ENCODE data around the gene ACER3. TPM values are rescaled to one million over a fixed set of nuclear protein-coding genes. Genes with fewer than 3 reads are reported as not detected.

ACER3 gene
- total RNA-seq, 1 donor from 2014 or later: 17.3 TPM

DNA sequence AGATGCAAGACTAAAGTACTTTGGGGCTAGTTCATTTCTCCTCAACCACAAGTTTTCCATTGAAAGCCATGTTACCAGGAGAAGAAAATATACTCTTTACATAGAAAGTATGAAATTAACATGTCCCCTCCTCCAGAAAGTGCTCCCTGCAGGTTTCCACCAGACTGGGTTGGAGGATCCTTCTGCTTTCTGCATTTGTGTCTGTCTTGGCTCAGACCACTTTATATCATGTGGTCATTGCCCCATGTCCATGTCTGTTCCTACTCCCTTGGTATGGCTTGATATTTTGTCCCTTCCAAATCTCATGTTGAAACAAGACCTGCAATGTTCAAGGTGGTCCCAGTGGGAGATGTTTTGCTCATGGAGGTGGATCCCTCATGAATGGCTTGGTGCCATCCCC, 28.4 kb upstream of the ACER3 start:
- H3K4me3 ChIP-seq (ENCODE audit: insufficient read depth, low read depth, low read length): no peak overlapping the region
- no peak for FAIRE-seq
- H3K4me3 Mint-ChIP-seq (ENCODE audit: unreplicated experiment): no peak overlapping the region

DNA sequence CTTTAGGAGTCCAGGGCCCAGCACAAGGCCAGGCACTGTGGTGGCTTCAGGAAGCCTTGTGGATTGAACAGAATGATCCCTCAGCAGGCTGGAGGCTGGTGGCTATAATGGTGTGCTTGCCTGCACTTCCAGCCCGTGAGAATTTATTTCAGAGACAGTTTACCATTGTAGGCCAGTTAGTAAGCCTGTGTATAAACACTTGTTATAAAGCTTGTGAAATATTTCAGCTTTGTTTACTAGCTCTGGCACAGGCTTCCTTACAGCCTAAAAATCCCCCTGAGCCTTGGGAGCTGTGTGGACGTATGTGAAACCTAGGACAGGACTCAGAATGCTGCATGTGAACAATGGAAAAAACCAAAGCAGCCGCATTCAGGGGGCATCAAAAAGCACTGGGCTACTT, 26.6 kb upstream of the ACER3 start:
- Histone ChIP-seq H3K27me3 (ENCODE audit: insufficient read depth, low read length) (peaks cover 11% of the 10 kb centered on the region), H3K9ac (ENCODE audit: low read length) (no peak overlapping the region), H3K4me3 (ENCODE audit: insufficient read depth, low read depth, low read length) (no peak overlapping the region), H3K4me2 (ENCODE audit: low read length) (no peak overlapping the region), H3K79me2 (ENCODE audit: insufficient read depth, low read length) (no peaks in the 10 kb centered on the region), H3K36me3 (ENCODE audit: insufficient read depth, low read length) (no peaks in the 10 kb centered on the region), H3K4me1 (ENCODE audit: insufficient read depth, low read length) (no peaks in the 10 kb centered on the region), H3K9me3 (ENCODE audit: insufficient read depth, low read depth, low read length) (no peaks in the 10 kb centered on the region), H2AFZ (ENCODE audit: low read depth, low read length) (no peak overlapping the region), H4K20me1 (ENCODE audit: insufficient read depth, low read length) (no peaks in the 10 kb centered on the region), H3K27ac (ENCODE audit: low read depth, low read length) (no peak overlapping the region)
- no peaks in the 10 kb centered on the region for H3K4me1 Mint-ChIP-seq (ENCODE audit: low read depth, unreplicated experiment)
- H3K9me3 Mint-ChIP-seq (ENCODE audit: unreplicated experiment): peaks cover under 1% of the 10 kb centered on the region
- H3K36me3 Mint-ChIP-seq (ENCODE audit: low read depth, unreplicated experiment): no peaks in the 10 kb centered on the region
- TF ChIP-seq, protein P1, sequence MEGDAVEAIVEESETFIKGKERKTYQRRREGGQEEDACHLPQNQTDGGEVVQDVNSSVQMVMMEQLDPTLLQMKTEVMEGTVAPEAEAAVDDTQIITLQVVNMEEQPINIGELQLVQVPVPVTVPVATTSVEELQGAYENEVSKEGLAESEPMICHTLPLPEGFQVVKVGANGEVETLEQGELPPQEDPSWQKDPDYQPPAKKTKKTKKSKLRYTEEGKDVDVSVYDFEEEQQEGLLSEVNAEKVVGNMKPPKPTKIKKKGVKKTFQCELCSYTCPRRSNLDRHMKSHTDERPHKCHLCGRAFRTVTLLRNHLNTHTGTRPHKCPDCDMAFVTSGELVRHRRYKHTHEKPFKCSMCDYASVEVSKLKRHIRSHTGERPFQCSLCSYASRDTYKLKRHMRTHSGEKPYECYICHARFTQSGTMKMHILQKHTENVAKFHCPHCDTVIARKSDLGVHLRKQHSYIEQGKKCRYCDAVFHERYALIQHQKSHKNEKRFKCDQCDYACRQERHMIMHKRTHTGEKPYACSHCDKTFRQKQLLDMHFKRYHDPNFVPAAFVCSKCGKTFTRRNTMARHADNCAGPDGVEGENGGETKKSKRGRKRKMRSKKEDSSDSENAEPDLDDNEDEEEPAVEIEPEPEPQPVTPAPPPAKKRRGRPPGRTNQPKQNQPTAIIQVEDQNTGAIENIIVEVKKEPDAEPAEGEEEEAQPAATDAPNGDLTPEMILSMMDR (IDR thresholded peaks at IDR 0.05; ENCODE audit: insufficient read depth, low read depth, low read length): no peak
- no peak for TF ChIP-seq EZH2 (IDR thresholded peaks at IDR 0.05; ENCODE audit: insufficient read depth, low read length)
- peaks cover 23% of the 10 kb centered on the region for H3K27me3 Mint-ChIP-seq (ENCODE audit: low read depth, unreplicated experiment)
- DNase-seq (ENCODE audit: low read depth) (no peak), FAIRE-seq (no peak)
- no peak overlapping the region for H3K4me3 Mint-ChIP-seq (ENCODE audit: unreplicated experiment)
- no peak overlapping the region for H3K27ac Mint-ChIP-seq (ENCODE audit: unreplicated experiment)

More for the DNA sequence above, 28.4 kb upstream of the ACER3 start:
- no peak overlapping the region for H3K9ac ChIP-seq (ENCODE audit: low read length)
- Mint-ChIP-seq H3K27ac (ENCODE audit: unreplicated experiment) (no peak overlapping the region), H3K36me3 (ENCODE audit: low read depth, unreplicated experiment) (no peaks in the 10 kb centered on the region), H3K27me3 (ENCODE audit: low read depth, unreplicated experiment) (peaks cover 18% of the 10 kb centered on the region), H3K4me1 (ENCODE audit: low read depth, unreplicated experiment) (no peaks in the 10 kb centered on the region), H3K9me3 (ENCODE audit: unreplicated experiment) (peaks cover 3% of the 10 kb centered on the region)
- H3K4me1 ChIP-seq (ENCODE audit: insufficient read depth, low read length): no peaks in the 10 kb centered on the region
- TF ChIP-seq EZH2 (IDR thresholded peaks at IDR 0.05; ENCODE audit: insufficient read depth, low read length): no peak
- TF ChIP-seq, protein P1 (IDR thresholded peaks at IDR 0.05; ENCODE audit: insufficient read depth, low read depth, low read length): no peak
- no peak overlapping the region for H3K27ac ChIP-seq (ENCODE audit: low read depth, low read length)
- no peak for DNase-seq (ENCODE audit: low read depth)
- H3K36me3 ChIP-seq (ENCODE audit: insufficient read depth, low read length): no peaks in the 10 kb centered on the region
- no peaks in the 10 kb centered on the region for H4K20me1 ChIP-seq (ENCODE audit: insufficient read depth, low read length)
- H3K79me2 ChIP-seq (ENCODE audit: insufficient read depth, low read length): no peaks in the 10 kb centered on the region
- H3K4me2 ChIP-seq (ENCODE audit: low read length): no peak overlapping the region
- no peak overlapping the region for H2AFZ ChIP-seq (ENCODE audit: low read depth, low read length)
- no peaks in the 10 kb centered on the region for H3K9me3 ChIP-seq (ENCODE audit: insufficient read depth, low read depth, low read length)
- no peaks in the 10 kb centered on the region for H3K27me3 ChIP-seq (ENCODE audit: insufficient read depth, low read length)

DNA sequence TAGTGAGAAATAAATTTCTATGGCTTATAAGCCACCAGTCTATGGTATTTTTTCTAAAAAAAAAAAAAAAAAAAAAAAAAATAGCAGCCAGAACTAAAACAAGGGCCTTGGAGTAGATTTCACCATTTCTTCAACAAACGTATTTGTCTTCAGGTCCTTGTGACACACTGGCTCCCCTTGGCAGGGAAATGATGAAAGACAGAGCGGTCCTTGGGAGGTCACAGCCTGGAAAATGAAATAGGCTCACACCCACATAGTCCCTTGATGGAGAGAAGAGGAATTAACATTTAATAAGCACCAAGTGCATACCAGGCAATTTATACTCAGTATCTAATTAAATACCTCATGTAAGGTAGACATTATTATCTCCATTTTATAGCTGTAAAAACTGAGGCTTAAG, 25.7 kb upstream of the ACER3 start:
- H3K9ac ChIP-seq (ENCODE audit: low read length): no peak overlapping the region
- no peaks in the 10 kb centered on the region for H3K4me1 ChIP-seq (ENCODE audit: insufficient read depth, low read length)
- H4K20me1 ChIP-seq (ENCODE audit: insufficient read depth, low read length): no peaks in the 10 kb centered on the region
- H3K4me3 ChIP-seq (ENCODE audit: insufficient read depth, low read depth, low read length): no peak overlapping the region
- H3K4me2 ChIP-seq (ENCODE audit: low read length): no peak overlapping the region
- H2AFZ ChIP-seq (ENCODE audit: low read depth, low read length): no peak overlapping the region
- H3K36me3 ChIP-seq (ENCODE audit: insufficient read depth, low read length): no peaks in the 10 kb centered on the region
- no peaks in the 10 kb centered on the region for H3K79me2 ChIP-seq (ENCODE audit: insufficient read depth, low read length)
- no peak overlapping the region for H3K4me3 Mint-ChIP-seq (ENCODE audit: unreplicated experiment)
- H3K9me3 ChIP-seq (ENCODE audit: insufficient read depth, low read depth, low read length): no peaks in the 10 kb centered on the region
- FAIRE-seq (no peak), DNase-seq (ENCODE audit: low read depth) (no peak)
- peaks cover 3% of the 10 kb centered on the region for H3K4me1 Mint-ChIP-seq (ENCODE audit: low read depth, unreplicated experiment)
- TF ChIP-seq, protein P1 (IDR thresholded peaks at IDR 0.05; ENCODE audit: insufficient read depth, low read depth, low read length): no peak
- TF ChIP-seq EZH2 (IDR thresholded peaks at IDR 0.05; ENCODE audit: insufficient read depth, low read length): no peak
- peaks cover 21% of the 10 kb centered on the region for H3K27me3 Mint-ChIP-seq (ENCODE audit: low read depth, unreplicated experiment)
- H3K36me3 Mint-ChIP-seq (ENCODE audit: low read depth, unreplicated experiment): no peaks in the 10 kb centered on the region
- no peak overlapping the region for H3K27ac ChIP-seq (ENCODE audit: low read depth, low read length)
- no peak overlapping the region for H3K27ac Mint-ChIP-seq (ENCODE audit: unreplicated experiment)
- H3K27me3 ChIP-seq (ENCODE audit: insufficient read depth, low read length): peaks cover 14% of the 10 kb centered on the region
- H3K9me3 Mint-ChIP-seq (ENCODE audit: unreplicated experiment): no peaks in the 10 kb centered on the region

Measured in astrocyte (in vitro differentiated cells and primary cell).